HepG2 (cell line): ENCODE measurements around the gene HS3ST4. TPM values are rescaled to one million over a fixed set of nuclear protein-coding genes. Genes with fewer than 3 reads are reported as not detected.

ENCODE experiments used
- ATAC-seq: fragments of 200-7000 bp; cut with Tn5 transposase; 3 replicates; pipeline ENCODE4 v1.9.1; 2020; ENCODE audit warnings: mild to moderate bottlenecking, moderate library complexity
- BruUV-seq: library from RNA; stranded (reverse); fragments of 400-500 nt; replicated peaks from 2 replicates; lab custom pipeline; 2021; lab: Mats Ljungman, UMichigan
- CTCF ChIA-PET: fragments of 300-600 bp; formaldehyde crosslinking; extraction: SDS; loops from one replicate; lab custom pipeline; 2021; ENCODE audit warnings: low total read pairs, inconsistent platforms, low intra/inter-chr PET ratio; lab: Yijun Ruan, JAX
- POLR2A ChIA-PET: fragments of 350-600 bp; sonication (Branson Sonifier 250); formaldehyde crosslinking; loops from one replicate; lab custom pipeline; 2020; ENCODE audit warnings: antibody characterized with exemption, inconsistent platforms; lab: Yijun Ruan, JAX
- DNase-seq: peaks from one replicate; pipeline ENCODE4 v3.0.0-alpha.2; 2015; ENCODE audit warnings: low spot score
- FAIRE-seq: peaks from 3 replicates; lab custom pipeline; 2011; peaks lifted over from hg19 to GRCh38; lab: Jason Lieb, UNC
- H2AFZ ChIP-seq: one replicate; pipeline ENCODE4 v1.6.1; 2011; ENCODE audit warnings: low read length, inconsistent platforms
- H3K27ac ChIP-seq: fragments of 300-600 bp; 3 replicates; pipeline ENCODE4 v1.8.0; 2011; ENCODE audit warnings: mixed run types, mild to moderate bottlenecking, mixed read lengths, low read length, inconsistent platforms; ENCODE audit not compliant: insufficient read depth; ENCODE audit errors: extremely low read length
- H3K27me3 ChIP-seq, 2 experiments: fragments of 200-600 bp in 1 of 2; 2 replicates in 1 of 2; 3 replicates in 1 of 2; pipeline versions ENCODE4 v1.6.0 to v1.8.0; 2011; ENCODE audit warnings: low read length in 2 of 2, mild to moderate bottlenecking in 2 of 2, moderate library complexity in 2 of 2, inconsistent platforms in 1 of 2; ENCODE audit not compliant: insufficient read depth in 2 of 2, control insufficient read depth in 1 of 2
- H3K36me3 ChIP-seq, 2 experiments: fragments of 200-600 bp in 1 of 2; replicated peaks in 1 of 2; 2 replicates in 1 of 2; 3 replicates in 1 of 2; pipeline versions ENCODE4 v1.5.1 to v1.8.0; 2011; ENCODE audit warnings: low read length in 2 of 2, inconsistent platforms in 1 of 2; ENCODE audit not compliant: insufficient read depth in 2 of 2, control insufficient read depth in 1 of 2
- H3K4me1 ChIP-seq: 2 replicates; pipeline ENCODE4 v1.5.1; 2012; ENCODE audit warnings: low read length, inconsistent platforms; ENCODE audit not compliant: insufficient read depth
- H3K4me2 ChIP-seq: 2 replicates; pipeline ENCODE4 v1.6.0; 2011; ENCODE audit warnings: low read depth, low read length, inconsistent platforms
- H3K4me3 ChIP-seq, 3 experiments: fragments of 200-600 bp in 1 of 3; sonication (generic), shearing (Covaris generic) in 1 of 3; replicated peaks in 1 of 3; 2 replicates each; pipeline ENCODE4 v1.5.1; 2011 to 2016; ENCODE audit warnings: low read length in 3 of 3, inconsistent platforms in 2 of 3, low read depth in 2 of 3, mild to moderate bottlenecking in 2 of 3, control low read depth in 1 of 3, mixed read lengths in 1 of 3; ENCODE audit not compliant: insufficient read depth in 1 of 3
- H3K79me2 ChIP-seq: one replicate; pipeline ENCODE4 v1.6.1; 2011; ENCODE audit warnings: low read length, inconsistent platforms; ENCODE audit not compliant: insufficient read depth
- H3K9ac ChIP-seq: 2 replicates; pipeline ENCODE4 v1.6.0; 2011; ENCODE audit warnings: mild to moderate bottlenecking, low read depth, low read length, inconsistent platforms; ENCODE audit not compliant: insufficient read depth
- H3K9me3 ChIP-seq: 2 replicates; pipeline ENCODE4 v1.5.1; 2012; ENCODE audit warnings: mild to moderate bottlenecking, low read length
- H4K20me1 ChIP-seq: 2 replicates; pipeline ENCODE4 v1.6.0; 2011; ENCODE audit warnings: inconsistent platforms, mild to moderate bottlenecking, low read length, moderate library complexity; ENCODE audit not compliant: insufficient read depth
- GTF3A ChIP-seq: sonication (generic); formaldehyde crosslinking; conservative IDR thresholded peaks from 2 replicates; pipeline ENCODE4 v1.4.0; 2020; ENCODE audit warnings: mild to moderate bottlenecking, missing genetic modification reagents
- ISX ChIP-seq: sonication (generic); formaldehyde crosslinking; conservative IDR thresholded peaks from 2 replicates; pipeline ENCODE4 v1.5.0; 2020; ENCODE audit warnings: missing genetic modification reagents
- KDM4B ChIP-seq: sonication (generic); formaldehyde crosslinking; IDR thresholded peaks from 2 replicates; pipeline ENCODE4 v1.4.0; 2020; ENCODE audit warnings: missing genetic modification reagents
- NRL ChIP-seq: sonication (generic); formaldehyde crosslinking; IDR thresholded peaks from 2 replicates; pipeline ENCODE4 v1.5.0; 2020; ENCODE audit warnings: missing genetic modification reagents, mild to moderate bottlenecking, moderate library complexity, borderline replicate concordance
- PCBP2 ChIP-seq: fragments of 200-400 bp; formaldehyde crosslinking; optimal IDR thresholded peaks from 2 replicates; pipeline ENCODE3; 2018; ENCODE audit warnings: low read length, low read depth; ENCODE audit not compliant: poor library complexity, severe bottlenecking
- POLR2G ChIP-seq: fragments of 200-400 bp; formaldehyde crosslinking; IDR thresholded peaks from 2 replicates; pipeline ENCODE4 v1.6.1; 2018; ENCODE audit warnings: mild to moderate bottlenecking, low read depth, low read length, moderate library complexity
- TCF7L2 ChIP-seq: IDR thresholded peaks from 2 replicates; pipeline ENCODE4 v1.6.1; 2011; ENCODE audit warnings: mild to moderate bottlenecking, low read depth, low read length, moderate library complexity
- TEAD2 ChIP-seq: sonication (generic); formaldehyde crosslinking; IDR thresholded peaks from 2 replicates; pipeline ENCODE4 v1.9.0; 2021; ENCODE audit warnings: missing genetic modification reagents
- ZNF564 ChIP-seq: sonication (generic); formaldehyde crosslinking; IDR thresholded peaks from 2 replicates; pipeline ENCODE4 v1.8.1; 2023; ENCODE audit warnings: mild to moderate bottlenecking, missing genetic modification reagents
- ZNF761 ChIP-seq: sonication (generic); formaldehyde crosslinking; conservative IDR thresholded peaks from 2 replicates; pipeline ENCODE4 v1.4.0; 2020; ENCODE audit warnings: mild to moderate bottlenecking, missing genetic modification reagents
- ZNF800 ChIP-seq: sonication (generic); formaldehyde crosslinking; IDR thresholded peaks from 2 replicates; pipeline ENCODE4 v1.4.0; 2020; ENCODE audit warnings: missing genetic modification reagents
- WGBS: methylation state at CpG from one replicate; pipeline ENCODE4 v1.1.6; 2017; ENCODE audit warnings: low lambda C conversion rate; 5-methylcytosine and 5-hydroxymethylcytosine counted together
- in situ Hi-C: cut with HindIII; loops from 2 replicates; pipeline ENCODE4 v1.10.0; 2017; ENCODE audit warnings: low pct_unique_long_range_greater_than_20kb; ENCODE audit not compliant: extremely low pct_ligation_motif_present
- intact Hi-C: fragments of 100-400 bp; cut with micrococcal nuclease; formaldehyde crosslinking; loops from one replicate; pipeline ENCODE4 v1.10.0; 2022; ENCODE audit not compliant: unreplicated experiment
- polyA plus RNA-seq, 8 experiments: library from polyadenylated mRNA; depleted of rRNA in 3 of 8; stranded (reverse) in 7 of 8; unstranded in 1 of 8; fragments of >200 nt; fragmentation: Illumina TruSeq in 4 of 8; extraction: Trizol in 4 of 8; gene quantifications; 2 replicates each; pipeline versions ENCODE4 v1.2.1 to v1.2.3, GENCODE V29; 2011 to 2016; ENCODE audit warnings: low read depth in 4 of 8, missing spikeins in 1 of 8, mixed read lengths in 1 of 8; ENCODE audit not compliant: insufficient read depth in 1 of 8
- total RNA-seq, 5 experiments: library from RNA; depleted of rRNA; stranded (reverse); fragments of >200 nt; fragmentation: Illumina TruSeq; extraction: Trizol; gene quantifications; 2 replicates each; pipeline ENCODE4 v1.2.3, GENCODE V29; 2016; ENCODE audit warnings: low read depth in 1 of 5

Gene HS3ST4
- total and polyA plus RNA-seq, 2 of the 13 experiments (the other 11 are each of a cell fraction or from before 2014, with no cell fraction given) = not detected

- no peaks in the 10 kb centered on the region for H3K79me2 ChIP-seq
- DNase-seq (no peak), ATAC-seq (no peak), FAIRE-seq (no peak)
- in situ Hi-C loops = no loop called here
- H3K9me3 ChIP-seq = no peaks in the 10 kb centered on the region
- TF ChIP-seq NRL (CRISPR knock-in tag) (no peak), GTF3A (CRISPR knock-in tag) (no peak), ZNF800 (no peak), POLR2G (no peak), PCBP2 (no peak), TCF7L2 (no peak), KDM4B (no peak), ZNF564 (CRISPR knock-in tag) (no peak), TEAD2 (no peak), ZNF761 (CRISPR knock-in tag) (no peak), ISX (CRISPR knock-in tag) (no peak)
- H3K4me3 ChIP-seq = no peak overlapping the region
- H2AFZ ChIP-seq = no peak overlapping the region
- POLR2A ChIA-PET = no interaction called here
- WGBS = 2% methylated on average over 4 of the region's 4 CpGs
- intact Hi-C loops = no loop called here
- H3K4me1 ChIP-seq = no peaks in the 10 kb centered on the region
- H4K20me1 ChIP-seq = no peaks in the 10 kb centered on the region
- no peaks in the 10 kb centered on the region for H3K36me3 ChIP-seq
- CTCF ChIA-PET = no interaction called here
- H3K27me3 ChIP-seq = no peaks in the 10 kb centered on the region
- H3K4me2 ChIP-seq = no peak overlapping the region
- BruUV-seq = no TSS peak
- no peak overlapping the region for H3K9ac ChIP-seq
- H3K27ac ChIP-seq = no peak overlapping the region
Observed at GRCh38 chr16:25895380-25895779, 203.6 kb downstream of the HS3ST4 start.
